Skin of body (tissue), 2 donors: ENCODE results near the gene TOGARAM1. TPM values are rescaled to one million over a fixed set of nuclear protein-coding genes. Genes with fewer than 3 reads are reported as not detected.
"Not testable (repeated sequence)": the region's sequence is repeated elsewhere in the genome, so short reads cannot be mapped to it uniquely, and the experiment has no call there.

Experiments
- DNase-seq: peaks from one replicate; lab custom pipeline; 2025; lab: John Stamatoyannopoulos, UW
- total RNA-seq: library from RNA; depleted of rRNA; stranded (reverse); fragments of >200 nt; gene quantifications from one replicate; pipeline ENCODE4 v1.2.3, GENCODE V29; 2014

Gene TOGARAM1
- total RNA-seq, 1 donor from 2014 or later: 37.5 TPM

- no peak for DNase-seq
Observed at GRCh38 chr14:45041641-45042040, 79.7 kb downstream of the TOGARAM1 start.

GRCh38 chr14:45044638-45045037 is 82.6 kb downstream of the TOGARAM1 start:
- DNase-seq: no peak

GRCh38 chr14:45048385-45048784 is 86.4 kb downstream of the TOGARAM1 start:
- no peak for DNase-seq

- no peak for DNase-seq
Observed at GRCh38 chr14:45051180-45051579, 89.2 kb downstream of the TOGARAM1 start.

- DNase-seq: no peak
Observed at GRCh38 chr14:45051896-45052295, 89.9 kb downstream of the TOGARAM1 start.

- no peak for DNase-seq
Observed at GRCh38 chr14:45057349-45057748, 95.4 kb downstream of the TOGARAM1 start.

- DNase-seq: no peak
Observed at GRCh38 chr14:45057881-45058364, 95.9 kb downstream of the TOGARAM1 start.

GRCh38 chr14:45060551-45060950 is 98.6 kb downstream of the TOGARAM1 start:
- DNase-seq: no peak

- DNase-seq: no peak
Observed at GRCh38 chr14:45065540-45065939, 103.5 kb downstream of the TOGARAM1 start.

GRCh38 chr14:45065956-45066355 is 104.0 kb downstream of the TOGARAM1 start:
- DNase-seq: no peak

GRCh38 chr14:45066667-45067066 is 104.7 kb downstream of the TOGARAM1 start:
- DNase-seq: no peak

GRCh38 chr14:45068396-45068795 is 106.4 kb downstream of the TOGARAM1 start:
- DNase-seq: no peak

- DNase-seq: no peak
Observed at GRCh38 chr14:45070215-45070614, 108.2 kb downstream of the TOGARAM1 start.

- DNase-seq: no peak
Observed at GRCh38 chr14:45072126-45072525, 110.1 kb downstream of the TOGARAM1 start.

- DNase-seq: no peak
Observed at GRCh38 chr14:45073231-45073879, 111.4 kb downstream of the TOGARAM1 start.

GRCh38 chr14:45078323-45078722 is 116.3 kb downstream of the TOGARAM1 start:
- DNase-seq: no peak

- DNase-seq: not testable (repeated sequence)
Observed at GRCh38 chr14:45080416-45080968, 118.5 kb downstream of the TOGARAM1 start.

- DNase-seq: not testable (repeated sequence)
Observed at GRCh38 chr14:45081096-45081495, 119.1 kb downstream of the TOGARAM1 start.

GRCh38 chr14:45082420-45082819 is 120.4 kb downstream of the TOGARAM1 start:
- no peak for DNase-seq

- no peak for DNase-seq
Observed at GRCh38 chr14:45083617-45083975, 121.6 kb downstream of the TOGARAM1 start.

- peak; percentile 92 for DNase-seq
Observed at GRCh38 chr14:45083976-45084722, 122.2 kb downstream of the TOGARAM1 start, which contains the start of gene PRPF39. Gene PRPF39, plus strand, starts transcription at chr14:45084116. Its CDS starts 11,124 bp downstream, at chr14:45095240.

GRCh38 chr14:45084946-45085346 is 123.0 kb downstream of the TOGARAM1 start:
- peak; percentile 46 for DNase-seq
